ENCODE data around the gene GDI1.

GRCh38 chrX:154483325-154483724 lies 46.4 kb downstream of the GDI1 start:
- TF ChIP-seq CTCF (IDR thresholded peaks at IDR 0.05), result no peak
- TF ChIP-seq POLR2A (IDR thresholded peaks at IDR 0.05), result no peak
- no peak for TF ChIP-seq EP300 (IDR thresholded peaks at IDR 0.05)
